H9 (cell line): Measurements from ENCODE around the gene MGAT4C. TPM values are rescaled to one million over a fixed set of nuclear protein-coding genes. Genes with fewer than 3 reads are reported as not detected.

ENCODE experiments used
- DNase-seq: peaks from one replicate; pipeline ENCODE4 v3.0.0-alpha.2; 2017
- H2AFZ ChIP-seq: one replicate; pipeline ENCODE4 v1.6.1; 2013; ENCODE audit warnings: mild to moderate bottlenecking, low read length, control low read depth, moderate library complexity
- H2AK5ac ChIP-seq: 2 replicates; pipeline ENCODE4 v1.6.1; 2013; ENCODE audit warnings: low read length, control low read depth, mixed read lengths; ENCODE audit not compliant: insufficient read length
- H2BK120ac ChIP-seq: one replicate; pipeline ENCODE4 v1.6.1; 2013; ENCODE audit warnings: low read depth, mild to moderate bottlenecking, low read length, control low read depth, inconsistent platforms; ENCODE audit not compliant: poor library complexity, severe bottlenecking
- H2BK12ac ChIP-seq: 2 replicates; pipeline ENCODE4 v1.6.1; 2013; ENCODE audit warnings: low read length, control low read depth, mixed read lengths, low read depth; ENCODE audit not compliant: insufficient read length
- H2BK15ac ChIP-seq: 2 replicates; pipeline ENCODE4 v1.6.1; 2013; ENCODE audit warnings: low read depth, low read length, control low read depth
- H2BK20ac ChIP-seq: one replicate; pipeline ENCODE4 v1.6.1; 2013; ENCODE audit warnings: low read depth, mild to moderate bottlenecking, low read length, control low read depth, inconsistent platforms; ENCODE audit not compliant: poor library complexity, severe bottlenecking
- H2BK5ac ChIP-seq: 2 replicates; pipeline ENCODE4 v1.6.1; 2013; ENCODE audit warnings: low read length, control low read depth, mixed read lengths; ENCODE audit not compliant: insufficient read length
- H3K14ac ChIP-seq: 2 replicates; pipeline ENCODE4 v1.6.1; 2013; ENCODE audit warnings: low read length, control low read depth; ENCODE audit not compliant: insufficient read depth
- H3K18ac ChIP-seq: 2 replicates; pipeline ENCODE4 v1.6.1; 2013; ENCODE audit warnings: low read depth, mild to moderate bottlenecking, mixed read lengths, low read length, control low read depth; ENCODE audit not compliant: insufficient read length
- H3K23ac ChIP-seq: 2 replicates; pipeline ENCODE4 v1.6.1; 2013; ENCODE audit warnings: low read length, control low read depth, mixed read lengths, low read depth; ENCODE audit not compliant: insufficient read length
- H3K23me2 ChIP-seq: 2 replicates; pipeline ENCODE4 v1.6.1; 2013; ENCODE audit warnings: low read depth, mild to moderate bottlenecking, mixed read lengths, low read length, control low read depth; ENCODE audit not compliant: insufficient read length, poor library complexity, severe bottlenecking
- H3K27ac ChIP-seq: 2 replicates; pipeline ENCODE4 v1.5.1; 2013; ENCODE audit warnings: low read length, control low read depth, mixed read lengths, low read depth; ENCODE audit not compliant: insufficient read length
- H3K27me3 ChIP-seq: 2 replicates; pipeline ENCODE4 v1.6.1; 2013; ENCODE audit warnings: low read length, control low read depth, inconsistent platforms; ENCODE audit not compliant: insufficient read depth
- H3K4ac ChIP-seq: 2 replicates; pipeline ENCODE4 v1.6.1; 2013; ENCODE audit warnings: low read depth, mild to moderate bottlenecking, control low read depth, inconsistent platforms, low read length, moderate library complexity
- H3K4me1 ChIP-seq: 2 replicates; pipeline ENCODE4 v1.6.1; 2013; ENCODE audit warnings: low read length, control low read depth, inconsistent platforms; ENCODE audit not compliant: insufficient read depth
- H3K4me2 ChIP-seq: 2 replicates; pipeline ENCODE4 v1.6.1; 2013; ENCODE audit warnings: low read length, control low read depth, mixed read lengths; ENCODE audit not compliant: insufficient read length, insufficient read depth
- H3K56ac ChIP-seq: 2 replicates; pipeline ENCODE4 v1.6.1; 2013; ENCODE audit warnings: low read depth, mild to moderate bottlenecking, mixed read lengths, low read length, control low read depth; ENCODE audit not compliant: insufficient read length
- H3K79me1 ChIP-seq: 2 replicates; pipeline ENCODE4 v1.6.1; 2013; ENCODE audit warnings: low read depth, mild to moderate bottlenecking, moderate library complexity, low read length, control low read depth, inconsistent platforms; ENCODE audit not compliant: insufficient read depth, poor library complexity, severe bottlenecking
- H3K79me2 ChIP-seq: 2 replicates; pipeline ENCODE4 v1.6.1; 2013; ENCODE audit warnings: low read length, control low read depth, inconsistent platforms; ENCODE audit not compliant: insufficient read depth
- H3K9ac ChIP-seq: 2 replicates; pipeline ENCODE4 v1.6.1; 2013; ENCODE audit warnings: low read length, control low read depth, mixed read lengths; ENCODE audit not compliant: insufficient read length; ENCODE audit errors: extremely low read depth
- H3K9me3 ChIP-seq: one replicate; pipeline ENCODE4 v1.6.1; 2013; ENCODE audit warnings: low read depth, low read length, inconsistent platforms; ENCODE audit not compliant: control insufficient read depth
- H3T11ph ChIP-seq: one replicate; pipeline ENCODE4 v1.6.1; 2013; ENCODE audit warnings: mild to moderate bottlenecking, low read length, control low read depth, inconsistent platforms
- H4K20me1 ChIP-seq: one replicate; pipeline ENCODE4 v1.6.1; 2013; ENCODE audit not compliant: control insufficient read depth, insufficient read length, insufficient read depth
- H4K5ac ChIP-seq: 2 replicates; pipeline ENCODE4 v1.6.1; 2013; ENCODE audit warnings: low read depth, mild to moderate bottlenecking, mixed read lengths, low read length, control low read depth; ENCODE audit not compliant: insufficient read length
- H4K8ac ChIP-seq: replicated peaks from 2 replicates; pipeline ENCODE4 v1.6.1; 2013; ENCODE audit warnings: low read length, control low read depth, mixed read lengths, low read depth; ENCODE audit not compliant: insufficient read length
- H4K91ac ChIP-seq: 2 replicates; pipeline ENCODE4 v1.6.1; 2013; ENCODE audit warnings: low read depth, mild to moderate bottlenecking, moderate library complexity, mixed read lengths, low read length, control low read depth; ENCODE audit not compliant: insufficient read length
- H3K27ac Mint-ChIP-seq, 3 experiments: 2 replicates in 2 of 3; 3 replicates in 1 of 3; pipeline ENCODE4 v1.8.0; 2020 to 2021; ENCODE audit warnings: mixed read lengths in 3 of 3, mild to moderate bottlenecking in 1 of 3, moderate library complexity in 1 of 3
- H3K27me3 Mint-ChIP-seq: 2 replicates; pipeline ENCODE4 v1.8.0; 2021; ENCODE audit warnings: low read depth, mild to moderate bottlenecking, moderate library complexity, mixed read lengths
- H3K36me3 Mint-ChIP-seq, 3 experiments: 2 replicates in 2 of 3; 3 replicates in 1 of 3; pipeline ENCODE4 v1.8.0; 2020 to 2021; ENCODE audit warnings: low read depth in 3 of 3, mixed read lengths in 3 of 3; ENCODE audit not compliant: insufficient read depth in 1 of 3
- H3K4me1 Mint-ChIP-seq, 2 experiments: 2 replicates each; pipeline ENCODE4 v1.8.0; 2020; ENCODE audit warnings: mixed read lengths in 2 of 2
- H3K4me3 Mint-ChIP-seq, 2 experiments: 2 replicates in 1 of 2; 3 replicates in 1 of 2; pipeline ENCODE4 v1.8.0; 2020 to 2021; ENCODE audit warnings: mild to moderate bottlenecking in 2 of 2, mixed read lengths in 2 of 2, moderate library complexity in 1 of 2
- H3K9me3 Mint-ChIP-seq, 2 experiments: 2 replicates in 1 of 2; 3 replicates in 1 of 2; pipeline ENCODE4 v1.8.0; 2020; ENCODE audit warnings: mild to moderate bottlenecking in 2 of 2, mixed read lengths in 2 of 2, moderate library complexity in 1 of 2
- CTCF ChIP-seq: fragments of 200-600 bp; sonication (generic); conservative IDR thresholded peaks from 3 replicates; pipeline ENCODE4 v1.8.0; 2021; ENCODE audit warnings: antibody characterized with exemption, mild to moderate bottlenecking
- WGBS: extraction: QIAGEN DNeasy Blood & Tissue Kit; methylation state at CpG from one replicate; pipeline ENCODE4 v1.1.7; 2013; ENCODE audit warnings: missing lambda C conversion rate, low lambda C conversion rate, mixed read lengths; ENCODE audit not compliant: insufficient read length; ENCODE audit errors: extremely low coverage; 5-methylcytosine and 5-hydroxymethylcytosine counted together
- total RNA-seq: library from RNA; stranded (reverse); gene quantifications from 2 replicates; pipeline ENCODE4 v1.2.1, GENCODE V29; 2021

MGAT4C gene
- total RNA-seq, 1 experiment from 2014 or later: 1.3 TPM

- peaks cover 51 to 60% of the 10 kb centered on the region in 2 experiments for H3K9me3 Mint-ChIP-seq
- Histone ChIP-seq H2BK12ac (no peak overlapping the region), H2BK120ac (no peak overlapping the region), H4K5ac (no peak overlapping the region), H2BK5ac (no peak overlapping the region), H3K23me2 (no peaks in the 10 kb centered on the region), H3K4ac (no peak overlapping the region), H3K9ac (no peak overlapping the region), H3K18ac (no peak overlapping the region), H3K79me1 (no peaks in the 10 kb centered on the region), H4K20me1 (no peaks in the 10 kb centered on the region), H3K27ac (no peak overlapping the region), H3K23ac (no peak overlapping the region), H3K27me3 (no peaks in the 10 kb centered on the region), H2BK15ac (no peak overlapping the region), H3K9me3 (no peaks in the 10 kb centered on the region), H4K8ac (no peak overlapping the region), H3K4me1 (no peaks in the 10 kb centered on the region), H4K91ac (no peak overlapping the region), H2AFZ (no peak overlapping the region), H3K14ac (no peak overlapping the region), H3T11ph (no peak overlapping the region), H3K56ac (no peak overlapping the region), H2AK5ac (no peak overlapping the region), H3K4me2 (no peak overlapping the region), H3K79me2 (no peaks in the 10 kb centered on the region), H2BK20ac (no peak overlapping the region)
- H3K27me3 Mint-ChIP-seq: peaks cover 5% of the 10 kb centered on the region; the same call in 1 of the 2 replicates
- no peak for TF ChIP-seq CTCF
- H3K36me3 Mint-ChIP-seq: peaks cover 47 to 64% (median 53%) of the 10 kb centered on the region in 3 experiments
- no peak overlapping the region for H3K4me3 Mint-ChIP-seq
- no CpG with 5 or more reads among the region's 3 CpGs for WGBS
- DNase-seq: no peak
- no peak overlapping the region for H3K27ac Mint-ChIP-seq
- no peaks in the 10 kb centered on the region for H3K4me1 Mint-ChIP-seq
Observed at GRCh38 chr12:86042062-86042461, 214.1 kb downstream of the MGAT4C start.
